Effector CD8-positive, alpha-beta T cell (primary cell): Measurements from ENCODE around the gene GRAMD4.
"Not testable (repeated sequence)": the region's sequence is repeated elsewhere in the genome, so short reads cannot be mapped to it uniquely, and the experiment has no call there.

ENCODE experiments used
- DNase-seq: peaks from one replicate; lab custom pipeline; 2025; lab: John Stamatoyannopoulos, UW

The GRAMD4 gene

GRCh38 chr22:46619240-46619829 lies 851 bp upstream of the GRAMD4 start:
- no peak for DNase-seq

GRCh38 chr22:46620588-46621242 lies 529 bp downstream of the GRAMD4 start:
- no peak for DNase-seq

GRCh38 chr22:46621243-46621930 lies 1.2 kb downstream of the GRAMD4 start:
- DNase-seq = not testable (repeated sequence)

GRCh38 chr22:46622081-46622521 lies 1.9 kb downstream of the GRAMD4 start:
- DNase-seq = no peak

- DNase-seq = no peak
Measured at GRCh38 chr22:46625113-46625842, 5.1 kb downstream of the GRAMD4 start.

DNA sequence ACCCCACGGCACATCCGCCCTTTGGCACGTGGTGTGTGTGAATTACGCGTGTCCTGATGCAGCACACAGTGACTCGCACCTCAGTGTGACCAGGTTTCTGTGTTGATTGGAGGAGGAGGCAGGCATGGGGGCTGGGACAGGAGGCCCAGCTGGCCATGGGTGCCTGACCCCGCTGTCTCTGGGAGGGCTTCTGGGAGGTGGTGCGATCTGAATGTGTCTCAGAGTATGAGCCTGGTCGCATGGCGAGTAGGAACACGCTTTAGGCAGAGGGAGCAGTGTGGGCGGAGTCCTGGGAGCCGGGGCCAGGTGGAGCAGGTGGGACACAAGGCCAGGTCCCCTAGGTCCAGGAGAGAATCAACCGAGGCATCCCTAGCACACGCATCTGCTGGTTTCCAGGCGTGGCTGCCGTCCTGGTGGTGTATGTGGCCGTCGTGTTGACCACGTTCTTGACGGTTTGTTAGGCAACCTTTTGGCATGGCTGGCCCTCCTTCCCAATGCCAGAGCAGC lies 5.7 kb downstream of the GRAMD4 start:
- DNase-seq = no peak

DNA sequence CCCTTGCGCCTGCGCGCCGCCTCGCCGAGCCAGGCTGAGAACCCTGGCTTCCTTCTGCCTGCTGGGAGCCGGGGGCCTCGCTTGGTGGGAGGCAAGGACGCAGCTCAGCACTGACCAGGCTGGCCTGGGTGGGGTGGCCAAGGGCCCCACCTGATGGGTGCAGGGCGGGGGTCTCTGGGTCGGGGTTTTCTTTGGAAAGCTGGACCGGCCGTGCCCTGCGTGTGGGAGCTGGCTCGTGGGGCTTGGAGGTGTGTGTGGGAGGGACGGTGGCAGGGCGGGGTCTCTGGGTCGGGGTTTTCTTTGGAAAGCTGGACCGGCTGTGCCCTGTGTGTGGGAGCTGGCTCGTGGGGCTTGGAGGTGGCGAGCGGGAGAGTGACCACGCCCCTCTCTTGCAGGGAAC lies 6.2 kb downstream of the GRAMD4 start:
- no peak for DNase-seq

DNA sequence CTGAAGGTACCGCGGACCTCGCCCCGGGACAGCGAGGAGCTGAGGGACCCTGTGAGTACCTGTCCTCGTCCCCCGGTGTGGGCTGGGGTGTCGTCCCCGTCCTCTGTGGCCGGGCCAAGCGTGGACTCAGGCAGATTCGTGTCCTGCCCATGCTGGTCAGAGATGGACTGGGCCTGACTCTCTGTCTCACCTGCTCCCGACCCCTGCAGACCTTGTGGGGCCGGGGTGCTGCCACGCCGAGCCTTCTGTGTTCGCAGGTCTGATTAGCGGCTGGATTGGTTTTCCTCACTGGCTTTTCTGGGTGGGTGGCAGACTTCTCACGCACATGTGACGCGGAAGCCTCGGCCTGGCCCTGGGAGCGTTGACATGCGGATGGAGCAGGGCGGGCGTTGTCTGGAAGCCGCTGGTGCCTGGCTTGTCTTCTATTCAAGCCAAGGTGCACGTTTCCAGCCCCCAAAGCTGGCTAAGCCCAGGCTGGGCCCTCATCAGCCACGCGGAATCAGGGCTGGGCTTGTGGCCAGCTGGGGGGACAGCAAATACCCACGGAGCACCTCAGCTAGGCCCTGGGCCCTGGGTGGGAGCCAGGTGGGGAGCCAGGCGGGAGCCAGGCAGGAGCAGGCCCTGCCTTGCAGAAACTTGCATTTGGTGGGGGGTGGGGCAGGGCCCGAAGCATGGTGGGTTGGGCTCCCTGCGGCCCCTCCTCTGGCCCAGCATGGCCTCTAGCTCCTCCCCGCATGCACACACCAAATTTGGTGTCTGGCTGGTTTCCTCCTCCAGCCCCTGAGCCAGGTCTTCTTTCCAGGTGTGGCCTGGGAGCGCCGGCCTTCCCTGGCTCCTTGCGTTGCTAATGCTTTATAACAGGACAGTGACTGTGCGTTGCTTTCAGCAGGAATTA lies 7.0 kb downstream of the GRAMD4 start:
- DNase-seq = no peak

DNA sequence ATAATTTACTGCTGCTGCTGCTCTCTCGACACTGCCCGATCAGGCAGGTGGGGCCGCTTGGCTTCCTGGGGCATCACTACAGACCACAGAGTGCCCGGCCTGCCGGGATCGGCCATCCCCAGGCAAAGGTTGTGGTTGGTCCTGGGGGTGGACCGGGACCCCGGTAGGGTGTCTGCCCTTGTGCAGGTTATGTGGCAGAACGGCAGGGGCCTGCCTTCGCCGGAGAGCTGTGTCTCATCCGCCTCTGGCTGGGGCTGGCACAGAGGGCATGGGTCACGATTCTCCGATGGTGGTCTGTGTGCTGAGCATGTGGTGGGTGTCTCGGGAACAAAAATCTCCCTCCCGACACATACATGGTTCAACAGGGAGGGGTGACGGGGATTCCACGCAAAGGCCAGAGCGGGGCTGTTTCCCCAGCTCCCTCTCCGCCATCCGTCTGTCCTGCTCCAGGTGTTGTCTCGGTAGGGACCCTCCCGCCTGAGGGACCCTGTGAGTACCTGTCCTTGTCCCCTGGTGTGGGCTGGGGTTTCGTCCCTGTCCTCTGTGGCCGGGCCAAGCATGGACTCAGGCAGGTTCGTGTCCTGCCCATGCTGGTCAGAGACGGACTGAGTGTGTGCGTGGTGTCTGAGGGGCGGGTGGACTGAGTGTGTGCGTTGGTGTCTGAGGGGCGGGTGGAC lies 7.8 kb downstream of the GRAMD4 start:
- no peak for DNase-seq

- DNase-seq = no peak
Measured at GRCh38 chr22:46628756-46629155, 8.6 kb downstream of the GRAMD4 start.

- DNase-seq = no peak
Measured at GRCh38 chr22:46629291-46629690, 9.1 kb downstream of the GRAMD4 start.

GRCh38 chr22:46631113-46631512 lies 10.9 kb downstream of the GRAMD4 start:
- DNase-seq = no peak

DNA sequence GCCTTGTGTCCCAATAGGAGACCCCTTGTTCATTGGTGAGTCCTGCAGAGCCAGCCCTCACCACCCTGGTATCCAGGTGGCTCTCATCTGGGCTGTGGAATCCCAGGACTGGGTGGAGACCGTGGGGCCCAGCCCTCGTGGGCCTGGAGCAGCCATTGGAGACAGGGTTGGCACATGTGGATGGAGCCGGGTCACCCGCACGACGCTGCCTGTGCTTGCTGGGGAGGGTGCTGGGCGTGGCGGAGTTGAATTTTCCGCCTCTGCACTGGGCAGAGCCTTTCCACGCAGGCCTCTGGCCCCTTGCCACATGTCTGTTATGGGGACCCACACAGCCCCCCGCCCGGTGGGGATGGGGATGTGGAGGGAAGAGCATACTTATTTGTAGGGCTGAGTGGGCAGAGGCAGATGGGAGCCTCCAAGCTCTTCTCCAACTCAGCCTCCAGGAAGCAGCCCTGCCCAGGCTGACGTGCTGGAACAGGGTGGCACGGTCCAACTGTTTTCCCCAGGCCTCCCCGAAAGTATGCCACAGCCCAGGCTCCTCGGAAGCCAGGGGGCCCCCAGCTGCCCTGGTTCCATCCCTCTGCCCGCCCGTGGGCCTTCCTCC lies 12.6 kb downstream of the GRAMD4 start:
- DNase-seq = no peak

GRCh38 chr22:46633334-46633890 lies 13.2 kb downstream of the GRAMD4 start:
- no peak for DNase-seq

DNA sequence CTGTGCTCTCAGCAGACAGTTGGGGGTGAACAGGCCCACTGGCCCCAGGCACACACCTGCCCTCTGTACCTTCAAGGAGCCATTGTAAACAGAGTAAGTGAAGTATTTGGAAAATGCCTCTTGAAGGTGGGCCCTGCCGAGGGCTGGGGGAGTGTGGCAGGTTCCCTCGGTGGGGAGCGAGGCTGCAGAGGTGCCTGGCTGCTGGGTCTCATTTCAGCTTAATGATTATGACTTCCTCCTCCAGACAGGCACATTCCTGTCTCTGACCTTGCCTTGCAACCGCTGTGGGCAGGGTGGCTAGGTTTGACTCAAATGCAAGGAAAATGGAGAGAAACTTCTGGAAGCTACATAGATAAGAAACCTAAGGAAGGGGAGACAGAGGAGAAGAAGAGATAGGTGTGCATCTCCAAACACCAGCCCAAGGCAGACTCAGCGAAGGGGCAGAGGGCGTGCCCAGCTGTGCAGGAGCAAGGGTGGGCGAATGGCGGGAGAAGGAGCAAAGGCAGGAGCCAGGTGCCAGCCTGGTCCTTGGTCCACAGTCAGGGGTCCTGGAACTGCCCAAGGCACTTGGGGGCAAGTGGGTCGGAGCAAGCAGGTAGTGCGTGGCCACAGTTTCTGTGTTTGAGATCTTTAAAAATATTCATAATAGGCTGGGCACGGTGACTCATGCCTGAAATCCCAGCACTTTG lies 14.0 kb downstream of the GRAMD4 start:
- DNase-seq = no peak

GRCh38 chr22:46634973-46635685 lies 14.9 kb downstream of the GRAMD4 start:
- DNase-seq = not testable (repeated sequence)

- DNase-seq = no peak
Measured at GRCh38 chr22:46635756-46636155, 15.6 kb downstream of the GRAMD4 start.

DNA sequence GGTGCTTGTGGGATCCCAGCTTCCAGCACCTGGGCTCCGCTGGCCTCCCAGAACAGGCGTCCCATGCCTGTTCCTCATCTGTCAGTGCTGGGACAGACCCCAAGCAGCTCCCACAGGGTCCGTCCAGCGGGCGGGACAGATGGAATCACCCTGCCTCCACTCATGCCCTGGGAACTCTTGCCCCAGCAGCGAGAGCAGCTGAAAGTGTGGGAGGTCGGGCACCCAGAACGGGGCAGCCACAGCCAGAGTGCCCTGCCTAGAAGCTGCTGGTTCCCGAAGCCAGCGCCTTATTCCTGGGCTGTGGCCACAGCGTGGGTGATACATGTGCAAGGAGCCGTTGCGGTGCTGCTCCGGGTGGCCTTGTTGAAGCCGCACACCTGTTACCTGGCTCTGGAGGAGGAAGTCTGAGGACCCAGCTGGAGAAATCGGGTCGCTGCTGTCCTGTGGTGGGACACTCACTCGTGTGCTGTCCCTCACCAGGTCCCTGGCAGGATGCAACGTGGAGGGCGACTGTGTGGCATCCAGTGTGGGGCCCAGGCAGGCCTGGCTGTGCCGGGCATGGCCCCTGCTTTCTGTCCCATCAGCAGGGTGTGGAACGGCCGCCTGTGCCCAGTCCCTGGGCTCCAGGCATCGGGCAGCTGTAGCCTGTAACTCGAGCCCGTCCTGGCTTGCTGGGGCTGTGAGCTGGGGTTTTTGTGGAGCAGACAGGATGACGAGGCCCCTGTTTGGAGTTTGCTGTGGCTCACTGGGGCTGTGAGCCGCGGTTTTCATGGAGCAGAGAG lies 16.2 kb downstream of the GRAMD4 start:
- no peak for DNase-seq
